A673 (cell line): ENCODE data around the gene SH3BP5L. TPM values are rescaled to one million over a fixed set of nuclear protein-coding genes. Genes with fewer than 3 reads are reported as not detected.

Source experiments
- BruUV-seq: library from RNA; stranded (reverse); fragments of 400-500 nt; replicated peaks from 2 replicates; lab custom pipeline; 2021; lab: Mats Ljungman, UMichigan
- CTCF ChIA-PET: fragments of 300-600 bp; sonication (Branson Sonifier 250); formaldehyde crosslinking; loops from one replicate; lab custom pipeline; 2022; ENCODE audit warnings: antibody characterized with exemption; lab: Charles Lee
- POLR2A ChIA-PET: fragments of 300-600 bp; sonication (Branson Sonifier 250); formaldehyde crosslinking; loops from one replicate; lab custom pipeline; 2022; ENCODE audit warnings: antibody characterized with exemption; ENCODE audit not compliant: low non-redundant PET; lab: Charles Lee
- DNase-seq: peaks from one replicate; pipeline ENCODE4 v3.0.0-alpha.2; 2015; ENCODE audit warnings: low spot score
- H3K27ac ChIP-seq: fragments of 200-600 bp; sonication (generic); 2 replicates; pipeline ENCODE4 v1.5.1; 2016; ENCODE audit warnings: mixed run types, low read depth, mild to moderate bottlenecking, mixed read lengths, antibody characterized with exemption, low read length; ENCODE audit not compliant: poor library complexity, severe bottlenecking
- H3K27me3 ChIP-seq: fragments of 200-600 bp; sonication (generic); replicated peaks from 2 replicates; pipeline ENCODE4 v1.6.1; 2017; ENCODE audit warnings: mixed run types, low read depth, mild to moderate bottlenecking, mixed read lengths, antibody characterized with exemption, low read length; ENCODE audit not compliant: insufficient read depth, poor library complexity
- H3K36me3 ChIP-seq: fragments of 200-600 bp; sonication (generic); 2 replicates; pipeline ENCODE4 v1.6.1; 2016; ENCODE audit warnings: mixed run types, mild to moderate bottlenecking, mixed read lengths, antibody characterized with exemption, low read length; ENCODE audit not compliant: insufficient read depth, poor library complexity, severe bottlenecking
- H3K4me1 ChIP-seq: fragments of 200-600 bp; sonication (generic); 2 replicates; pipeline ENCODE4 v1.6.1; 2017; ENCODE audit warnings: mixed run types, mild to moderate bottlenecking, mixed read lengths, antibody characterized with exemption, low read length; ENCODE audit not compliant: insufficient read depth, poor library complexity, severe bottlenecking
- H3K4me3 ChIP-seq: fragments of 200-600 bp; sonication (generic); 2 replicates; pipeline ENCODE4 v1.5.1; 2016; ENCODE audit warnings: low read depth, mixed run types, mild to moderate bottlenecking, mixed read lengths, low read length; ENCODE audit not compliant: poor library complexity, severe bottlenecking
- H3K9me3 ChIP-seq: fragments of 200-600 bp; sonication (generic); 2 replicates; pipeline ENCODE4 v1.6.1; 2016; ENCODE audit warnings: mixed run types, low read depth, mild to moderate bottlenecking, mixed read lengths, antibody characterized with exemption, low read length; ENCODE audit not compliant: poor library complexity, severe bottlenecking
- EZH2 ChIP-seq: fragments of 200-600 bp; sonication (generic); IDR thresholded peaks from 2 replicates; pipeline ENCODE4 v1.6.1; 2017; ENCODE audit warnings: borderline replicate concordance, low read depth, mild to moderate bottlenecking, mixed read lengths, antibody characterized with exemption, low read length; ENCODE audit not compliant: poor library complexity, severe bottlenecking
- intact Hi-C: fragments of 100-400 bp; cut with micrococcal nuclease; formaldehyde crosslinking; loops from one replicate; pipeline ENCODE4 v1.10.0; 2022; ENCODE audit not compliant: unreplicated experiment
- total RNA-seq: library from RNA; stranded (reverse); gene quantifications from 2 replicates; pipeline ENCODE4 v1.2.3, GENCODE V29; 2021
- TF ChIP-seq, protein P1 (sequence below): fragments of 300-800, 200-600 bp; sonication (generic); conservative IDR thresholded peaks from 2 replicates; pipeline ENCODE4 v1.5.1; 2017; ENCODE audit warnings: low read depth, mild to moderate bottlenecking, antibody characterized with exemption, low read length, moderate library complexity, mixed read lengths

SH3BP5L gene
- total RNA-seq, 1 experiment from 2014 or later = 28.6 TPM

DNA sequence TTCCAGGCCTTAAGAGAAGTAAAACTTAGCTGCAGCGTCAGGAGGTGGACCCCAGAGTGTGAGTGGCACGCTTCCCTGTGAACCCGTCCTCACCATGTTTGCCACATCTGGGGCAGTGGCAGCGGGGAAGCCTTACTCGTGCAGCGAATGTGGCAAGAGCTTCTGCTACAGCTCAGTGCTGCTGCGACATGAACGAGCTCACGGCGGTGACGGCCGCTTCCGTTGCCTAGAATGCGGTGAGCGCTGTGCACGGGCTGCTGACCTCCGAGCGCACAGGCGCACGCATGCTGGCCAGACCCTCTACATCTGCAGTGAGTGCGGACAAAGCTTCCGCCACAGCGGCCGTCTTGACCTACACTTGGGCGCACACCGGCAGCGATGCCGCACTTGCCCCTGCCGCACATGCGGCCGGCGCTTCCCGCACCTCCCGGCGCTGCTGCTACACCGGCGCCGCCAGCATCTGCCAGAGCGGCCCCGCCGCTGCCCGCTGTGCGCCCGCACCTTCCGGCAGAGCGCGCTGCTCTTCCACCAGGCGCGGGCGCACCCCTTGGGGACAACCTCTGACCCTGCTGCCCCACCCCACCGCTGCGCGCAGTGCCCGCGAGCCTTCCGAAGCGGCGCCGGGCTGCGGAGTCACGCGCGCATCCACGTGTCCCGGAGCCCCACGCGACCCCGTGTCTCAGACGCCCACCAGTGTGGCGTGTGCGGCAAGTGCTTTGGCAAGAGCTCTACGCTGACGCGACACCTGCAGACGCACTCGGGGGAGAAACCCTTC is 21.7 kb upstream of the SH3BP5L start:
- H3K36me3 ChIP-seq = peaks cover 36% of the 10 kb centered on the region

DNA sequence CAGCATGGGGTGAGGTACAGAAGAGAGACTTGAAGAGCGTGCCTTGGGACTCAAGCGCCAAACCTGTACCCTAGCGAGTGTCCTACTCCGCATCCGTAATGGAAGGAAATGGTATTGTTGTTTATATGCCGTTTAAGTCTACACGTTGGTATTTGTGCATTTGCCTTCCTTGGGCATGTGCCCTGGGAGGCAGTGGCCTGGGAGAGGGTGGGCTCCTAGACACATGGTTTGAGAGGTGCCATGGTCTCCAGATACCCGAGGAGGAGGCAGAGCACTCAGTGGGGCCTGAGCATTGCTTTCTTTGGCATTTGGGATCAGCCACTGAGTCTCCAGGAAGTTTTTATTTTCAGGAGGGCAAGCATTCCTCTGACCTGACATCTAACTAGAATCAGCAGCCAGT is 18.8 kb upstream of the SH3BP5L start:
- BruUV-seq = no TSS peak
- no peaks in the 10 kb centered on the region for H3K4me1 ChIP-seq
- TF ChIP-seq, protein P1, sequence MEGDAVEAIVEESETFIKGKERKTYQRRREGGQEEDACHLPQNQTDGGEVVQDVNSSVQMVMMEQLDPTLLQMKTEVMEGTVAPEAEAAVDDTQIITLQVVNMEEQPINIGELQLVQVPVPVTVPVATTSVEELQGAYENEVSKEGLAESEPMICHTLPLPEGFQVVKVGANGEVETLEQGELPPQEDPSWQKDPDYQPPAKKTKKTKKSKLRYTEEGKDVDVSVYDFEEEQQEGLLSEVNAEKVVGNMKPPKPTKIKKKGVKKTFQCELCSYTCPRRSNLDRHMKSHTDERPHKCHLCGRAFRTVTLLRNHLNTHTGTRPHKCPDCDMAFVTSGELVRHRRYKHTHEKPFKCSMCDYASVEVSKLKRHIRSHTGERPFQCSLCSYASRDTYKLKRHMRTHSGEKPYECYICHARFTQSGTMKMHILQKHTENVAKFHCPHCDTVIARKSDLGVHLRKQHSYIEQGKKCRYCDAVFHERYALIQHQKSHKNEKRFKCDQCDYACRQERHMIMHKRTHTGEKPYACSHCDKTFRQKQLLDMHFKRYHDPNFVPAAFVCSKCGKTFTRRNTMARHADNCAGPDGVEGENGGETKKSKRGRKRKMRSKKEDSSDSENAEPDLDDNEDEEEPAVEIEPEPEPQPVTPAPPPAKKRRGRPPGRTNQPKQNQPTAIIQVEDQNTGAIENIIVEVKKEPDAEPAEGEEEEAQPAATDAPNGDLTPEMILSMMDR = no peak
- TF ChIP-seq EZH2 = no peak
- peaks cover 18% of the 10 kb centered on the region for H3K36me3 ChIP-seq
- H3K27ac ChIP-seq = no peak overlapping the region
- H3K9me3 ChIP-seq = no peaks in the 10 kb centered on the region
- intact Hi-C loops = no loop called here
- DNase-seq = no peak
- H3K27me3 ChIP-seq = no peaks in the 10 kb centered on the region
- ChIA-PET CTCF (no interaction called here), POLR2A (no interaction called here)
- H3K4me3 ChIP-seq = no peak overlapping the region

More for the DNA sequence above, 21.7 kb upstream of the SH3BP5L start:
- CTCF ChIA-PET = no interaction called here
- H3K27ac ChIP-seq = no peak overlapping the region
- intact Hi-C loops = no loop called here
- BruUV-seq = no TSS peak
- no peak overlapping the region for H3K4me3 ChIP-seq
- no peaks in the 10 kb centered on the region for H3K27me3 ChIP-seq
- TF ChIP-seq EZH2 = no peak
- TF ChIP-seq, protein P1 = no peak
- H3K9me3 ChIP-seq = no peaks in the 10 kb centered on the region
- POLR2A ChIA-PET = no interaction called here
- no peak for DNase-seq
- H3K4me1 ChIP-seq = no peaks in the 10 kb centered on the region

DNA sequence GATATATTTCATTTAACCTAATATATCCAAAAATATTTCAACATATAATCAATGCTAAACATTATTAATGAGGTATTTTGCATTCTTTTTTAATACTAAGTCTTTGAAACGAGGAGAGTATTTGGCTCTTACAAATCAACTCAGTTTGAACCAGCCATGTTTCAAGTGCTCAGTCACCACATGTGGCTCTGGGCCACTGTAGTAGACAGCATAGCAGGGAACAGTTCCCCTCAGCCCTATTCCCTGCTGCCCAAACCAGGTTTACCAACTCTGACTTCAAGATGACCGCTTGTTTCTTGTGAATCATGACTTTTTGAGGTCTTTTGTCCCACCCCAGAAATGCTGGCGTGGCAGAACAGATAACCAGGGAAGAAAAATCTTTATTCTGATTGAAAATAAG is 18.0 kb upstream of the SH3BP5L start:
- Histone ChIP-seq H3K9me3 (no peaks in the 10 kb centered on the region), H3K27me3 (no peaks in the 10 kb centered on the region), H3K4me1 (peaks cover 4% of the 10 kb centered on the region), H3K4me3 (no peak overlapping the region), H3K27ac (no peak overlapping the region), H3K36me3 (peaks cover 10% of the 10 kb centered on the region)
- no peak for DNase-seq
- TF ChIP-seq, protein P1 = no peak
- no peak for TF ChIP-seq EZH2
- no TSS peak for BruUV-seq
- POLR2A ChIA-PET = no interaction called here
- intact Hi-C loops = no loop called here
- CTCF ChIA-PET = no interaction called here
